ENCODE data around the gene YIPF3.

- TF ChIP-seq CTCF (IDR thresholded peaks at IDR 0.05): no peak
- TF ChIP-seq POLR2A (IDR thresholded peaks at IDR 0.05): no peak
These were observed 25.2 kb upstream of the YIPF3 start for GRCh38 chr6:43541774-43542471.
